ENCODE data around the gene SCRG1.

SCRG1 gene

DNA sequence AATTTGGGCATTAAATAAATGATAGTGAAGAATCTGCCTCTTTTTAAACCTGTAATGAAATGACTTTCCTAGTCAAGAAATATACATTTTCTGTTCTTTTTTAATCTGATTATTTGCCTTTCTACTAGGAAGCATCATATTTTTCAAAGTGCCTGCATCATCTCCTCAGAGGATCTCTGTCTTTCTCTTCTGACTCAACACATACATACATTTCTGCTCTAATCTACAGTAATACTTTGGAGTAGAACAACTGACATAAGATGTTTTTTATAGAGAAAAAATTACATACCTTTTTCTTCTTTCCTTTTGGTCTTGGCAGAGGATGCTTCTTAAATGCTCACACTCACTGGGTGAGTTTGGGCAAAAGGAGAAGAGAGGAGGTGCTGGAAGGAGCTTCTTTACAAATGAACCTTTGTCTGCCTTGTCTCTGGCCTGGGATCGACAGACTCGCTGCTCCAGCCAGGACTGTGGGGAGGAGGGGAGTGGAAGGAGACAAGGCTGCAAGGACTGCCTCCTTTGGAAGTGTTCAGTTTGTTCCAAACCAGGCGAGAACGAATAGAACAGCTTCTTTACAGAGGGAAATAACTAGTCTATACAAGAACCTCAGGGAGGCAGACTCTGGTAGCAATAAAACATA is at the start of gene SCRG1:
Gene SCRG1, minus strand, starts transcription at position 338 of the 637 bp plus-strand sequence. CDS start 7,702 bp downstream, outside the sequence.
- no peak for DNase-seq

DNA sequence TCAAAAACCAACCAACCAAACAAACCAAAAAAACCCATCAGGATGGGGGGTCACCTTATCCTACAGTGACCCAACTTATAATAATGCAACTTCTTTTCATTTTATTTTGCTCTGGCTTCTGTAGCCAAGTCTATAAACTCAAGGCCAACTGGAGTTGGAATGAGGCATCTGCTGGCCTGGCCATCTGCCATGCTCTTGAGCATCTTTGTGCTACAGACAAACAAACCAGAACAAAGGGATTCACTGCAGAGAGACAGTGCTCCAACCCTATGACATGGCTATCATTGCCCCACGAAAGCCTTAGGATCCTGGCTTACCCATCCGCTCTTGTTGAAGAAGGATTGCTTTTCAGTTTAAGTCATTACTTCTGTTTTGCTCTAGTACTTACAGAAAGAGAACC is 49.2 kb upstream of the SCRG1 start:
- peak; percentile 48 for DNase-seq

DNA sequence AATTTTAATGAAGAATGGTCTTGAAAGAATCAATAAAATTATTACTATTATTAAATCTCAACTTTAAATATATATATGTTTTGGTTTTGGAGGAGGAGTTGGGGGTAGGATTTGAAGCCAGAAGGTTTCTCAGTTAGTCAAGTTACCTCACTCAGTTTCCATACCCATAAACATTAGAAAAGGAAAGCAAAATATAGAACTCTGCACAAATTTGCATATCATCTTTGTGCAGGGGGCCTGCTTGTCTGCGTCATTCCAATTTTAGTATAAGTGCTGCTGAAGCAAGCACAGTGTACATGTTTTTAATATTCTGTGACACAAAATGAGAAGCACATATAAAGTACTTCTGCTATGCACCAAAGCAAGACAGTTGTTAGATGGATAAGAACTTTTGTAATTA is 47.5 kb upstream of the SCRG1 start:
- DNase-seq: no peak

DNA sequence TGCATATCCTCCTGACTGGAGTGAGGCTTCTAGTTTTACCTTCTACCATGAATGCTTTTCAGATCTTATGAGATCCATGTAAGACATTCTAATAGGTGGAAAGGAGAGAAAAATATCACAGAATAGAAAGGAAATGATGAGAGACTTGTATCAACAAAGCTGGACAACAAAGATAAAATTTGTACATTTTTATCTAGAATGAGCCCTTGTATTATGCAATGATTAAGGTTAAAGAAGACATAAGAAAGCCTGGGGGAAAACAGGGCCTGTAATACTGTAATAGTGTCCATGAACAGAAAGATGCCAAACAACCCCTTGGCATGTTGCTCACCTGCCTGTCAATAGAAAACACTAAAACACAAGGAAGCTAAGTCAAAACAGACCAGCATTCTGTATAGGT is 44.2 kb upstream of the SCRG1 start:
- DNase-seq: no peak

DNA sequence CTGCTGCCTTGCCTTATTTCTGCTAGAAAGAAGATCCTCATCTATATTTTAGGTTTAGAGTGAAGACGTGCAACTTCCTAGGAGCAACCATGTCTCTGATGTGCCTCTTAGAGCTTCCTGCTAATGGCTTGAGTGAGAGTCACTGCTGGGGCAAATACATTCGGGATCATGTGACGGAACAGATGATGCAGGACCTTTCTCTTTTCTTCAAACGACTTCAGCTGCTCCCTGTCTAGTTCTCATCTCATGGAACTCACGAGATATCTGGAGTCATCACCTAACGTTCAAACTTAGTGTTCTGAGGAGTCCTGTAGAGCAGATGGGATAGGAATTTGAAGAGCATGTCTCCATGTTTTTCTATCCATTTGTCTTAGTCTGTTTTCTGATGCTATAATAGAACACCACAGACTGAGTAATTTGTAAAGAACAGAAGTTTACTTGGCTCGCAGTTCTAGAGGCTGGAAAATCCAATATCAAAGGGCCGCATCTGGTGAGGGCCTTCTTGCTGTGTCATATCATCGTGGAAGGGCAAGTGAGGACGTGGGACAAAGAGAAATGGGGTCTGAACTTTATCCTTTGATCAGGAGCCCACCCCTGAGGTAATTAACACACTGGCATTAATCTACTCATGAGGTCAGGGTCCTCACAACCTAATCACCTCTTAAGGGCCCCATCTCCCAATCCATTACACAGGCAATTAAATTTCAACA is 43.5 kb upstream of the SCRG1 start:
- no peak for DNase-seq

DNA sequence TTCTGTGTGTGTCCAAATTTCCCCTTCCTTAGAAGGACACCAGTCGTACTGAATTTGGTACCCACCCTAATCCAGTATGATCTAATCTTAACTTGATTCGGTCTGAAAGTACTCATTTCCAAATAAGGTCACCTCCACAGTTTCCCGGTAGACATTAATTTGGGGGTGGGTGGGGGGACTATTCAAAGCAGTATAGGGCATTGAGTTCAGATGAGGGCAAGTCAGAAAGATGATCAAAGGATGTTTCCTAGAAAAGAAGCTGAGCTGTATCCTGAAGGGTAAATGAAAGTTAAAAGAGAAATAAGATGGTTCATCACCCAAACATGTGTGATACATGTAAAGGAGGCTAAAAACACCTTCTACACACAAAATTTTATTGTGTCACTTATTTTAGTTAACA is 42.0 kb upstream of the SCRG1 start:
- DNase-seq: no peak

DNA sequence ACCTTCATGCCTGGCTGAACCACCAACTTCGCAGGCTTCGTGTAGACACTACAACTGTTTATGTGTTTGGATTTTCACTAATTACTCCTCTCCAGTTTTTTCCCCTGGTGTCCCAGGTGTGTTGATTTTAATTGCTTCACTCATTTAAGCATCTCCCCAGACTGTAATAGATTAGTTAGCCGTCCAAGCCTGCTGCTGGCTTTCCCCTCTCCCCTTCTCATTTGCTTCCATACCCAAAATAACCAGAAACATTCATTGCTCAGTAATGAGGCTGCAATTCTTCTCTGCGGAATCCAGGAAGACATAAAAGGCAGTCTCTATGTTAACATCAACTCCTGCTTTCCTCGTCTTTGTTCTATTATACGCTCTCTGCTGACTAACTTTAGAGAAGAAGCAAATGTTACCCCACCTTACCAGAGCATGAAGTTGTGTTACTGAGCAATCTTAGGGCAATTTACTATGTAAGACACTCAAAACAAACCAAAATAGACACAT is 37.9 kb upstream of the SCRG1 start:
- DNase-seq: no peak

DNA sequence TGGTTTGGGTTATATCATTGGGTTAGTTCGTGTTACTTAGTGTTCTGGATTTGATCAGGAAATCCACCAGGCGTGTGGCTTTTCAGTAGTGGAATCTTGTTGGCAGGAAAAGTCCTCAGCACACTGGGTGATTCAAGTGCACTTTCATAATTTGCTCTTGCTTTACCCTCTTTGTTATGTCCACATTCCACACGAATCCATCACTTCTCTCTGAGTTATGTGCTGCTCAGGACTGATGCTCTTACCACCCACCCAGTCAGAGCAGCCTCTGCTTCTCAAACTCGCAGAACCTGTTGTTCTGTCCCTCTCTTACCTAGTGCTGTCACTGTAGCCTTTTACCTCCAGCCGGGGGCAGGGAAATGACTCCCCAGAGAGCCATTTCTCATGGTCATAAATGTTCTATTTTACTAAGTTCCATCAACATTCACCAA is 37.2 kb upstream of the SCRG1 start:
- no peak for DNase-seq

DNA sequence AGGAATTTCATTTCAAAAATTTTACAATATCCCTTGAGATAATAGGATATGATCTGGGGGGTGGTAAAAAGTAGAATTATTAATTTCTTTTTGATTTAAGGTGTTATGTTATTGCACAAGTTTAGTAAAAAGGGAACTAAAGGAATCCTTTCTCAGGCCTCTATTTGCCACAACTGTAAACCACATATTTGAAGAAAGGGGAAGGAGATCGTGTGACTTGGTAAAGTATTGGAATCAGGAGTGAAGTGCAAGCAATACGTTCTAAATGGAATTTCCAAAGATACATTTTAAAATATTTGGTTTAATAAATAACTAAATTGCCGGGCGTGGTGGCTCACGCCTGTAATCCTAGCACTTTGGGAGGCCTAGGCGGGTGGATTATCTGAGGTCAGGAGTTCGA is 35.3 kb upstream of the SCRG1 start:
- no peak for DNase-seq

DNA sequence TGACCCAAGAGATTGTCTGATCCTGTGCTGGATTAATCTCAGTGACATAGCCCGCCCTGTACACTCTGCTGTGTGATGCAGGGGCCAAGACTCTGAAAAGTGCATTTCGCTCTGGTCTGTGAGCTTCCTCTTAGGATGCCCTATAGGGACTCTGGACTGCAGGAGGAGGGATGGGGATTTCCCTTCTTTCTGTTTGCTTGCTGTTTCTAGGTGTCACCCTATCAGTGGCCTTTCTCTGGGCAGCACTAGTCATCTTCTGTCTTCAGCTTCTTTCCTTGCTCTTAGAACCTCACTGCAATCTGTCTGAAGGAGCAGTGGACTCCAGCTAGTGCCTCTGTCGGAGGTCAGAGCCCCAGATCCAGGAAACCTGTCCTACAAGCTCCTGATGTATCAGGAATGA is 34.5 kb upstream of the SCRG1 start:
- no peak for DNase-seq

DNA sequence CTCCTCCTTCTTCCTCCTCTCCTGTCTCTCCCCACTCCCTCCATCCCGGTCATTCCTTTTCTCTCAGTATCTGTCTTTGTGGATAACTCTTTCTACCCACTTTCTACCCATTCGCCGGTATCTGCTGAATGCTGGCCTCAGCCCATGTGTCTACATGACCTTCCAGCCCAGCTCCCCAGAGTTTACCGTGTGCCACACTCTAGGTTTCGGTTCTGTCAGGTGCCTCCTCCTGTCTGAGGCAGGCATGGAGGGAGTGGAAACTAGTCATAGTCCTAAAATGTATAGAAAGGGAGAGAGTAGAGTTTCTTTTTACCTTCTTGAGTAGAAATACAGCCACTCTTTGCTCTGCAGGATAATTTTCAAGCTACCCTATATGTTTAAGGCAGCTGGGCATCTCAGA is 33.5 kb upstream of the SCRG1 start:
- no peak for DNase-seq

DNA sequence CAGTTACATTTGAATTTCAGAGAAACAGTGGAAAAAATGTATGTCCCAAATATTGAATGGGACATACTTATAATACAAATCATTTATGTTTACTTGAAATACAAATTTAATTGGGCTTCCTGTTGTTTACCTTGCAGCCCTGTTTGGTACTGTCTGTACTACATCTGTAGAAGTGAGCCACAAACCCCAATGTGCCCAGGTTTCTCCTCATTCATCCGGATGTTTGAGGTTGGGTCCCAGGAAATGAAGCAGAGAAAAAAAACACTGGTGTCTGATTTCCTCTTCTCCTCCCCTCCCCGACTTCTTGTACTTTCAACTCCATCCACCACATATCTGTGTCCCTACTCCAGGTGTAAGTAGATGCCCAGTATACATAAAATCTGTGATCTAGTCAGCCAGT is 27.1 kb upstream of the SCRG1 start:
- DNase-seq: no peak

DNA sequence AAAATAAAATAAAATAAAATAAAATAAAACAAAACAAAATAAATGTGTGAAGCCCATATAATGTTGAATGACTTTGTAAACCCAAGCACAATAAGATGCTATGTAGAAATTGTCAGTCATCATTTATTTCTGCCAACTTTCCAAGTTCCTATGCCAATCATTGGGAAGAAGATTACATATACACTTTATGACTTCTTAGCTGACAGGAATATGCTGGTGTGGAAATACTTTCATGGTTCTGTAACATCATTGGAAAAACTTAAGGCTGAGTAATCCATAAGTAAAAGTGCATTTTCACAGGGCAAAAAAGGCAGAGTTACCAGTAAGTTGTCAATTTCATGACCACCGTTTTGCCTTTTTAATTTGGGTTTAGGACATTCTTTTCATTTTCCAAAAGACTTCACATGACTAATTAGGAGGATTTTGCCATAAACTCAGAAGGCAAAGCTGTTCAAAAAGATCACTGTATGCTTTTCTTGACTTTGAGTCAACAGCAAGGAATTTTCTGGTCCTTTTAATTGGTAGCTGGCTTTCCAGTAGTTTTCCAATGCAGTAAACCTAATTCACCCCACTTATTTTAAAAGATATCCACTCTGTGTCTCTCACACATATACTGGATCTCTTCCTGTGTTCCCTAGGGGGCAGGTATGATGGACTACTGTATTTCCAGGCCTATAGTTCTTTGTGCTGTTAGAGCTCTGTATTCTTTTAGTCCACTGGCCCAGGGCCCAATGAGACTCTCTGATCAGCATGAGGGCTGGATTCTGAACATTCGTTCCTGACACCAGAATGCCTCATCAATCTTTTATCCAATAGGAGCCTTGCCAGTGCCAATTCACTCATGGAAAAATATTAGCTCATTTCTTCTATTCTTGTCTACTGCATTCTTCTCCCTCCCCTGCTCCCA is 26.2 kb upstream of the SCRG1 start:
- no peak for DNase-seq

DNA sequence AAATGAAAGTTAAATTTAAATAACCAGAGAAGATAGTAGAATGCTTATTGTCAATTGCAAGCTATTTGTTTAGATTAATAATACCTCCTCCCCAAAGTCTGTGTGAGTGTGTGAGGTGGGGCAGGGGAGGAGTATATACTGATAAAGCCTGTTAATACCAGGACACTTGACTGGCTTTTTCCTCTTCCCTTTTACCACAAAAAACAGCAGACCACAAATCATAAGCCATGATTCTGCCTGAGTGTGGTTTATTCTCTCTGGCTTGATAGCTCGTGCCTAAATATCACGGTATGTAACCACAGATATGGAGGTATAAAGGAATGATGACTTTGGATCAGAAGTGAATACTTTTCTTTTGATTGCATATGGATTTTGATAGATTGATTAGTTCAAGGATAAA is 21.9 kb upstream of the SCRG1 start:
- DNase-seq: no peak

DNA sequence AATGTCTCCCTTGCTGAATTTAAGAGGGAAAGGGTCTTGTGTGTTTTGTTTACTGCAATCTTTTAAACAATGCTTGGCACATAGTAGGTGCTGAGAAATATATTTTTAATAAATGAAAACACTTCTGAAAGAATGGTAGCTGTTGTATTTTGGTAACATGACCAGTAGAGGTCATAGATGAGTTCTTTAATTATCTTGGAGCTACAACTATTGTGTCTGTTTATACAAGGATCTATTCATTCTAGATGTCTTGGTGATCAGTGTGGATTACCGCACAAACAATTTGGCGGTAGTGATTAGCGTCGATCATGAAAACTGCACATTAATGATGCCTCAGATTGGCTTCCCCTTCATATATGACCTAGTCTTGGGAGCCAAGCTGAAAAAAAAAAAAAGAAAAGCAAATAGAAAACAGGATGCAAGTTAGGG is 21.4 kb upstream of the SCRG1 start:
- DNase-seq: peak; percentile 27

DNA sequence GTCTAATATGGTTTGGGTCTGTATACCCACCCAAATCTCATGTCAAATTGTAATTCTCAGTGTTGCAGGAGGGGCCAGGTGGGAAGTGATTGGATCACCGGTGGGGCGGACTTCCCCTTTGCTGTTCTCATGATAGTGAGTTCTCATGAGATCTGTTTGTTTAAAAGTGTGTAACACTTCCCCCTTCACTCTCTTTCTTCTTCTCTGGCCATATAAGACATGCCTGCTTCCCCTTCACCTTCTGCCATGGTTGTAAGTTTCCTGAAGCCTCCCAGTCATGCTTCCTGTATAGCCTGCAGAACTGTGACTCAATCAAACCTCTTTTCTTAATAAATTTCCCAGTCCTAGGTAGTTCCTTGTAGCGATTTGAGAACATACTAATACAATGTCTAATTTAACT is 19.7 kb upstream of the SCRG1 start:
- DNase-seq: no peak

DNA sequence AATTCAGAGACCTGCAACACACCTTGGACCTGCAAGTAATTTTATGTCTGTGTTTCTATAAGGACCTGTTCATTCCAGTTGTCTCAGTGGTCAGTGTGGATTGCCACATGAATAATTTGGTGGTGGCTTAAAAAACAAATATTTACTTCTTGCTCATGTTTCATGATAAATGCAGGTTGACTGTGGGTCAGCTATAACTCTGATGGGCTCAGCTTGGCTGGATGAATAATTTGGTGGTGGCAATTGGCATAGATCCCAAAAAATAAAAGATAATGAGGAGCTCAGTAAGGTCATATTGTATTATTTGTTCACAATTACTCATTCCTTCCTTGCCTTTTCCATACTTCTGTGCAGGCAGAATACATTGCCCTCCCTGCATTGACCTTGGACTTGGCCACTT is 18.9 kb upstream of the SCRG1 start:
- no peak for DNase-seq

DNA sequence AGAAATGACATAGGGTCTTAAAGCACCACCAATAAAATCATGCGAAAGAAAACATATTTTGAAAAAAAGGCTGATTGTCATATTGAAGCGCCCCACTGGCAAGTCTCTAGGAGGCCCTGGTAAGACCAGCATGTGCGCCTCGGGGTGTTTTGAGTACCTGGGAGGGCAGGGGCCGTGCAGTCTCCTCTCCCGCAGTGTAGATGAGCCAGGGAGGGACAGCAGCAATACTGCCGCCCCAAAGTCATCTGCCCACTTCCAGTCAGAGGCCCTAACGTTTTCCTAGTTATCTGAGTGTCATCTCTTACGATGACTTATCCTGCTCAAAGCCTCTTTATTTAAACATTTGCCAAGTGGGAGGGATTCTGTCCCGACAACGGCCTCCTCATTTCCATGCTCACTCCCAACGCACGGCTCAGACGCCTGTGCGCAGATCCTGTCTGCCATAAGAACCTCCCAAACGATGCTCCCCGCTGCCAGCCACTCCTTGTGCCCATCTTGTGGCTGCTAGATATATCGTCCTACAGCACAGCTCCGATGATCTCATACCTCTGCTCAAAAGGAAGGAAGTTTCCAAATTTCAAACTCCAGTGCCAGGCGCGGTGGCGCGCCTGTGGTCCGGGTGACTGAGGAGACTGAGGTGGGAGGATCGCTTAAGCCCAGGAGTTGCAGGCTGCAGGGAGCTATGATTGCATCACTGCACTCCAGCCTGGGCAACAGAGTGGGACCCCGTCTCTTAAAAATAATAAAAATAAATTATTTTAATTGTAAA is 17.2 kb upstream of the SCRG1 start:
- no peak for DNase-seq

DNA sequence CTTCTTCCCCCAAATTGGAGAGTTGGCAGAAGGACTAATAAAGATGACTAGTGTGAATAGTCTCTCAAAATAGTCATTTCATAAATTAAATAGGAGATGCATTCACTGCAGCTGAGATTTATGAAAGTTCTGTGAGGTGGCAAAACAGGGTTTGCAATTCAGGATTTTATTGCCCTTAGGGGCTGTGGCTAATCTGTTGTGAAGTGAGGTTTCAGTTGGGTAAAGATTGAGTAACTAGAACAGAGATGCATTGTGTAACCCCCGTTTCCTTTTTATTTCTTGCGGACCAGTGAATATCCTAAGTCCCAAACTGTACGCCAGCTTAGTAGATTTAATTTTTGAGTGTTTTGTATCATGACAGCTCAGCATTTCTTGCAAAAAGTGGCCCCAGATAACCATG is 16.2 kb upstream of the SCRG1 start:
- no peak for DNase-seq

DNA sequence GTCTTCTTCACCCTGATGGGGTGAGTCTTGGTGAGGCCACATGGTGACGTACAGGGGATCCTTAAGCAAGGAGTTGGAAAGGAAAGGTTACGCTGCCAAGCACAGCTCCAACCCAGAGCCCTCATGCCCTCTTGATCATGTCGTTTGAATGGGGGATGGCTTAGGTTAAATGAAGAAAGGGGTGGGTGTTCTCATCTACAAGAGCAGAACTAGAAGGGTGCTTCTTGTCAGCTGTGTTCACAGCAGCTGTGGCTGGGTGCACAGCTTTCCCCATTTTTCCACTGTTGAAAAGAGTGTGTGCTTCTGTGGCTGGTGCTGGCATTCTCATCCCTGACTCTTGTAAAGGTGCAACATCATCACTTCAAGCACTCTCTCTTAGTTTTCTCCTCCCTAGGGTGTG is 15.5 kb upstream of the SCRG1 start:
- no peak for DNase-seq

DNA sequence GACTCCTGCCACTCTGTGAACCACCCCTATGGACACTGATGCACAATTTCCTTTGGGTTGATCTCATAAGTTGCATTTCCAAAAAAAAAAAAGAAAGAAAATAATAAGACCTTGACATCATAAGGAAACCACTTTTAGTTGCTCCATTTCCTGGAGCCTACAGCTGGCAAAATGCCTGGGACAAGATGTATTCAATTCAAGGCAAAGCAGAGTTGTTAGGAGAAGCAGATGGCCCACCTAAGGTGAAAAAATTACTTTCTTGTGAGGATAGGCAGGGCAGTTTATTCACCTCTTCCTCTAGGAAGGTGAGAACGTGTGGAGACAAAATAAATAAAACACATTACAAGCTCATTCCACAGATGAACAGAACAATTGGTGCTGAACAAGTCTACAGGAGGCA is 14.1 kb upstream of the SCRG1 start:
- DNase-seq: no peak

DNA sequence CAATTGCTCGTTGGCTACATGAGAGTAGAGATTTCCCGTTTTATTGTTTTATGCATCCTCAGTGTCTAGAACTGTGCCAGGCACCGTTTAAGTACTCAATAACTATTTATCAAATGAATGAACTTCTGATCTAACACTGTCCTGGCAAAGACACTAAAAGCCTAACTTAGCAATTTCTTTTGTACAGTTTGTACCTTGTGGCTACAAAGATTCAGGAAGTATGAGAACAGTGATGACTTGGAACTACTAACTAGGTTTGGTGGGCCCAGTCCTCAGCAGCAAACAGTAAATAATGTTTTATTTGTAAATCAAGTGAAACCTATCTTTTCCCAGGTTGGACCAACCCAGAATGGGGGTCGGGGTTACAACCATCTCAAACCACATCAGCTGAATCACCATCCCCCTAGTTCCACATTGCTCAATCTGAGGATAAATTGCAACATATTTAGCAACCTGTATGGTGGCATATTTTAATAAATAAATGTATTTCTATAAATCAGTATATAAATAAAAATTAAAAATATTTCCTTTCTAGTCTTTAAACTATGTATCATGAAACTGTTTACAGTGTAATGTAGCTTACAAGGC is 12.3 kb upstream of the SCRG1 start:
- DNase-seq: no peak
